ENCODE data around the gene IMMP2L. TPM values are rescaled to one million over a fixed set of nuclear protein-coding genes. Genes with fewer than 3 reads are reported as not detected.

IMMP2L gene
- total and polyA plus RNA-seq, 2 of the 13 experiments (the other 11 are each of a cell fraction or from before 2014, with no cell fraction given): 7.8 to 16.9 TPM

DNA sequence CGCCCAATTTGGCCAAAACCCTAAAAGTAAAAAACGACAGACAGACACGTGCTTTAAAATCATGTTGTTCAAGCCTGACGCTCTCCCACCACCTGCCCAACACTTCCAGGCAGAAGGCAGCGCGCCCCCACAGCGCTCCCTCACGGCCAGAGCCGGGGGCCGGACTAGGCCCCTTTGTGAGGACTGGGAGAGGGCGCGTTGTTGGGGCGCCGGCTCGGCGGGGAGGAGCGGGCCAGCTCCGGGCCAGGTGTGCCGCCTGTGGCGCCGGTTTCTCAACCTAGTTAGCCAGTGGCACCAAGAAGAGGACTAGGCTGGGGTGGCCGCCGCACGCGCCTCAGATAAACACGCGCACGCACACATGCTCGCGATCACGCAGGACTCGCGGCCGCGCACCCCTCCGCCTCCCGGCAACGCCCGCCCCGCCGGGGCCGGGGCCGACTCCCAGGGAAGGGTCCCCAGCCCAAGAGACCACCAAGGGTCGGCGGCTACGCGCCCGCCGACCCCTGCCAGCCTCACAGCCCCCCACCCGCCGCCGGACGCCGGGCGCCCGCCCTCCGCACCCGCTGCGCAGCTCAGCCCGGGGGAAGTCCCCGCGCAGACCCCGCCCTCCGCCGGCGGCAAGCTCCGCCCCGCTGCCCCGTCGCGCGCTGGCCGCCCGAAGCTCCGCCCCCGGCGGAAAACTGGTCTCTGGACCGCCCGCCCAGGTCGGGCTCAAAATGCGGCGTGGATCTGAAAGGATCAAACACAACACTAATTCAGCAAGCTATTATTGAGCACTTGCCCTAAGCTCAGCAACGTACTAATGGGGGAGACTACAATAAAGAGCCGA is at the start of gene IMMP2L (continued):
- TF ChIP-seq ZNF660 (CRISPR knock-in tag; IDR thresholded peaks at IDR 0.05; ENCODE audit: borderline replicate concordance, low read depth): no peak
- no peak for TF ChIP-seq NFIC (IDR thresholded peaks at IDR 0.05; ENCODE audit: low read length)
- TF ChIP-seq MIER3 (CRISPR knock-in tag; IDR thresholded peaks at IDR 0.05; ENCODE audit: borderline replicate concordance): no peak
- TF ChIP-seq, protein P1, sequence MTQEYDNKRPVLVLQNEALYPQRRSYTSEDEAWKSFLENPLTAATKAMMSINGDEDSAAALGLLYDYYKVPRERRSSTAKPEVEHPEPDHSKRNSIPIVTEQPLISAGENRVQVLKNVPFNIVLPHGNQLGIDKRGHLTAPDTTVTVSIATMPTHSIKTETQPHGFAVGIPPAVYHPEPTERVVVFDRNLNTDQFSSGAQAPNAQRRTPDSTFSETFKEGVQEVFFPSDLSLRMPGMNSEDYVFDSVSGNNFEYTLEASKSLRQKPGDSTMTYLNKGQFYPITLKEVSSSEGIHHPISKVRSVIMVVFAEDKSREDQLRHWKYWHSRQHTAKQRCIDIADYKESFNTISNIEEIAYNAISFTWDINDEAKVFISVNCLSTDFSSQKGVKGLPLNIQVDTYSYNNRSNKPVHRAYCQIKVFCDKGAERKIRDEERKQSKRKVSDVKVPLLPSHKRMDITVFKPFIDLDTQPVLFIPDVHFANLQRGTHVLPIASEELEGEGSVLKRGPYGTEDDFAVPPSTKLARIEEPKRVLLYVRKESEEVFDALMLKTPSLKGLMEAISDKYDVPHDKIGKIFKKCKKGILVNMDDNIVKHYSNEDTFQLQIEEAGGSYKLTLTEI (CRISPR knock-in tag; conservative IDR thresholded peaks at IDR 0.05): no peak
- no peak for TF ChIP-seq ZNF549 (CRISPR knock-in tag; IDR thresholded peaks at IDR 0.05)
- no peak; the same call in 1 of the 2 replicates for TF ChIP-seq ZNF33B (CRISPR knock-in tag; IDR thresholded peaks at IDR 0.05)
- TF ChIP-seq, protein P2, sequence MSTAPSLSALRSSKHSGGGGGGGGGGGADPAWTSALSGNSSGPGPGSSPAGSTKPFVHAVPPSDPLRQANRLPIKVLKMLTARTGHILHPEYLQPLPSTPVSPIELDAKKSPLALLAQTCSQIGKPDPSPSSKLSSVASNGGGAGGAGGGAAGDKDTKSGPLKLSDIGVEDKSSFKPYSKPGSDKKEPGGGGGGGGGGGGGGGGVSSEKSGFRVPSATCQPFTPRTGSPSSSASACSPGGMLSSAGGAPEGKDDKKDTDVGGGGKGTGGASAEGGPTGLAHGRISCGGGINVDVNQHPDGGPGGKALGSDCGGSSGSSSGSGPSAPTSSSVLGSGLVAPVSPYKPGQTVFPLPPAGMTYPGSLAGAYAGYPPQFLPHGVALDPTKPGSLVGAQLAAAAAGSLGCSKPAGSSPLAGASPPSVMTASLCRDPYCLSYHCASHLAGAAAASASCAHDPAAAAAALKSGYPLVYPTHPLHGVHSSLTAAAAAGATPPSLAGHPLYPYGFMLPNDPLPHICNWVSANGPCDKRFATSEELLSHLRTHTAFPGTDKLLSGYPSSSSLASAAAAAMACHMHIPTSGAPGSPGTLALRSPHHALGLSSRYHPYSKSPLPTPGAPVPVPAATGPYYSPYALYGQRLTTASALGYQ (CRISPR knock-in tag; IDR thresholded peaks at IDR 0.05): no peak
- no peak for TF ChIP-seq FIP1L1 (IDR thresholded peaks at IDR 0.05; ENCODE audit: borderline replicate concordance, insufficient read depth, low read depth, low read length)
- no peak for TF ChIP-seq NFRKB (IDR thresholded peaks at IDR 0.05)
- TF ChIP-seq GTF3A (CRISPR knock-in tag; conservative IDR thresholded peaks at IDR 0.05): no peak
- TF ChIP-seq ZNF879 (CRISPR knock-in tag; IDR thresholded peaks at IDR 0.05): no peak
- TF ChIP-seq ZNF224 (CRISPR knock-in tag; IDR thresholded peaks at IDR 0.05): peak; percentile 68; the same call in 1 of the 2 replicates
- TF ChIP-seq NFYC (CRISPR knock-in tag; IDR thresholded peaks at IDR 0.05): no peak
- no peak for TF ChIP-seq SMARCC2 (IDR thresholded peaks at IDR 0.05)
- TF ChIP-seq, protein P3, sequence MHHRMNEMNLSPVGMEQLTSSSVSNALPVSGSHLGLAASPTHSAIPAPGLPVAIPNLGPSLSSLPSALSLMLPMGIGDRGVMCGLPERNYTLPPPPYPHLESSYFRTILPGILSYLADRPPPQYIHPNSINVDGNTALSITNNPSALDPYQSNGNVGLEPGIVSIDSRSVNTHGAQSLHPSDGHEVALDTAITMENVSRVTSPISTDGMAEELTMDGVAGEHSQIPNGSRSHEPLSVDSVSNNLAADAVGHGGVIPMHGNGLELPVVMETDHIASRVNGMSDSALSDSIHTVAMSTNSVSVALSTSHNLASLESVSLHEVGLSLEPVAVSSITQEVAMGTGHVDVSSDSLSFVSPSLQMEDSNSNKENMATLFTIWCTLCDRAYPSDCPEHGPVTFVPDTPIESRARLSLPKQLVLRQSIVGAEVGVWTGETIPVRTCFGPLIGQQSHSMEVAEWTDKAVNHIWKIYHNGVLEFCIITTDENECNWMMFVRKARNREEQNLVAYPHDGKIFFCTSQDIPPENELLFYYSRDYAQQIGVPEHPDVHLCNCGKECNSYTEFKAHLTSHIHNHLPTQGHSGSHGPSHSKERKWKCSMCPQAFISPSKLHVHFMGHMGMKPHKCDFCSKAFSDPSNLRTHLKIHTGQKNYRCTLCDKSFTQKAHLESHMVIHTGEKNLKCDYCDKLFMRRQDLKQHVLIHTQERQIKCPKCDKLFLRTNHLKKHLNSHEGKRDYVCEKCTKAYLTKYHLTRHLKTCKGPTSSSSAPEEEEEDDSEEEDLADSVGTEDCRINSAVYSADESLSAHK (CRISPR knock-in tag; IDR thresholded peaks at IDR 0.05; ENCODE audit: borderline replicate concordance): no peak
- no peak for TF ChIP-seq SATB2 (CRISPR knock-in tag; IDR thresholded peaks at IDR 0.05)
- TF ChIP-seq TP53 (CRISPR knock-in tag; conservative IDR thresholded peaks at IDR 0.05): no peak
- TF ChIP-seq TOE1 (CRISPR knock-in tag; IDR thresholded peaks at IDR 0.05): no peak
- TF ChIP-seq ZNF883 (CRISPR knock-in tag; IDR thresholded peaks at IDR 0.05; ENCODE audit: not compliant biosample characterization): peak; percentile 36
- TF ChIP-seq CAMTA2 (CRISPR knock-in tag; IDR thresholded peaks at IDR 0.05; ENCODE audit: borderline replicate concordance): no peak
- TF ChIP-seq ZNF510 (CRISPR knock-in tag; IDR thresholded peaks at IDR 0.05; ENCODE audit: low read depth): no peak
- peak; percentile 71; the same call in 1 of the 2 replicates for TF ChIP-seq ZSCAN29 (CRISPR knock-in tag; conservative IDR thresholded peaks at IDR 0.05)
- peak; percentile 75; the same call in 1 of the 2 replicates for TF ChIP-seq HOXA5 (CRISPR knock-in tag; IDR thresholded peaks at IDR 0.05)
- TF ChIP-seq ZNF12 (CRISPR knock-in tag; IDR thresholded peaks at IDR 0.05): 0 out of 2 replicates have a peak, but pooled peaks have one; percentile 49
- TF ChIP-seq ZNF431 (CRISPR knock-in tag; IDR thresholded peaks at IDR 0.05; ENCODE audit: borderline replicate concordance, low read depth): no peak
- 0 out of 2 replicates have a peak, but pooled peaks have one; percentile 38 for TF ChIP-seq NFIB (CRISPR knock-in tag; IDR thresholded peaks at IDR 0.05; ENCODE audit: borderline replicate concordance)

All from HepG2 (cell line).